ENCODE results near the gene LAP3.
"Not testable (repeated sequence)": the region's sequence is repeated elsewhere in the genome, so short reads cannot be mapped to it uniquely, and the experiment has no call there.

The LAP3 gene

DNA sequence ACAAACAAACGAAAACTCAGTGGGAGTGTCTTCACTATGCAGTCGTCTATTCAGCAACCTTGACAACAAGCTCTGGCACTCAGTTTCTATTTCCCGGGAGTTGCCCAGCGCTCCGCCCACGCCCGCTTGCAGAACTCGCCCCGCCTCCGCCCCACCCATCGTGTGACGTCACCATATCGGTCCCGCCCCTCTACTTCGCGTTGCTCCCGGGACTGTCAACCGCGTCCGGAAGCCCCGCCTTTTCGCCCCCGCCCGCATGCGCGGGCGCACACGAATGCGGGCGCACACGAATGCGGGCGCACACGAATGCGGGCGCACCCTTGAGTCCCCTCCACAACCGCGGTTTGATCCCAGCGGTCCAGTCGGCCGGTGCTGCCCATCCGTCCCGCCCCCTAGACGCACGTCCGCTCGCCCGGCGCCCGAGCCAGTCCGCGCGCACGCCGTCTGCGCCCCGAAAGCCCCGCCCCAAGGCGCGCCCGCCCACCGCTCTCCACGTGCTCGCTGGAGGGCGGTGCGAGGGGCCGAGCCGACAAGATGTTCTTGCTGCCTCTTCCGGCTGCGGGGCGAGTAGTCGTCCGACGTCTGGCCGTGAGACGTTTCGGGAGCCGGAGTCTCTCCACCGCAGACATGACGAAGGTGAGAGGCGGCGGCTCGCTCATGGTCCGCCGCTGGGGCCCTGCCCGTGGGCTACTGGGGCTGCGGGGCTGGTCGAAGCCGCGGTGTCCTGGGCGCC is at the start of gene LAP3:
Gene LAP3, plus strand, starts transcription at position 267 of the 733 bp plus-strand sequence. Its CDS starts 268 bp downstream, at position 535.
- DNase-seq: peak; percentile 77

DNA sequence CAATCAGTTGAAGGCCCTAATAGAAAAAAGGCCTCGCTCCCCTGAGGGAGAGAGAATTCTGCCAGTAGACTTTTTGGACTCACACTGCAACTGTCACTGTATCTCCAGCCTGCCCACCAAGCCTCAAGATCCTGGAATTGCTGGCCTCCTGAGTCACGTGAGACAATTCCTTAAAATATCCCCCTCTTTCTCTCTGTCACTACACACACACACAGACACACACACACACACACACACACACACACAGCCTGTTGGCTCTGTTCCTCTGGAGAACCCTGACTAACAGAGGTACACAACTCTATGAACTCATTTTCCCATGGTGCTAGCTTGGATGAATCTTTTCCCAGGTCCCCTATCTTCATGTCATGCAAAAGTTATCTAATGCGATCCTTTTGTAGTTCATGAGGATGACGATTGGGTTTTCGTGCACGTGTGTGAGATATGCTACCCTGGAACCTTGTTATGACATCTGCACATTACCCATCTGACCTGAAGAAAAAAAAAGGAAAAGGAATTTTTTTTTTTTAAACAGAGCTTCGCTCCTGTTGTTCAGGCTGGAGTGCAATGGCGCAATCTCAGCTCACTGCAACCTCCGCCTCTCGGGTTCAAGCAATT is 48.3 kb upstream of the LAP3 start:
- no peak for DNase-seq

DNA sequence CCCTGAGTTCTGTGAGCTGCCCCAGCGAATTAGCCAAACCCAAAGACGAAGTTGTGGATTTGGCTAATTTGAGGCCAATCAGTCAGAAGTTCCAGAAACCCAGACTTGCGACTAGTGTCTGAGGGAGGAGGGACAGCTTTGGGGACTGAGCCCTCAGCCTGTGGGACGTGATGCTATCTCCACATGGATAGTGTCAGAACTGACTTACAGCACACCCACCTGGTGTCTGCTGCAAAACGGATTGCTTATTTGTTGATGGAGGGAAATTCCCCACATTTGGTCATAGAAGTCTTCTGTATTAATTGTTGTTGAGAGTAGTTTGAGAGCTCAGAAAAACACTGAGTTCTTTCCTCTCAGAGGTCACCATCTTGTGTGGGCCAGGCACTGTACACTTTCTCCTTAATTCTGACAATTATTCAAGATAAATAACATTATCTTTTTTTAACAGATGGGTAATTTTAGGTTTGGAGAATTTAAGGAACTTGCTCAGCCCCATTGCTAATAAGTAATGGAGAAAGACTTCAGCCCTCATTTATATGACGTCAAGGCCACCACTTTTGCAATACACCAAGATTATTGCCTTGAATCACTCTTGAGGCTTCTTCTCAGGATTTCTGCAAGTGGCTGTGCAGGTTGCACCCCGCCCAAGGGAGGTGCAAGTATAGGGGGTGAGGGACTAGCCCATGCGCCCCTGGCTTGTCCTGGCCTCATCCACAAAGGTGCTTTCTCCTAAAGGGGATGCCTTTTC is 45.3 kb upstream of the LAP3 start:
- no peak for DNase-seq

DNA sequence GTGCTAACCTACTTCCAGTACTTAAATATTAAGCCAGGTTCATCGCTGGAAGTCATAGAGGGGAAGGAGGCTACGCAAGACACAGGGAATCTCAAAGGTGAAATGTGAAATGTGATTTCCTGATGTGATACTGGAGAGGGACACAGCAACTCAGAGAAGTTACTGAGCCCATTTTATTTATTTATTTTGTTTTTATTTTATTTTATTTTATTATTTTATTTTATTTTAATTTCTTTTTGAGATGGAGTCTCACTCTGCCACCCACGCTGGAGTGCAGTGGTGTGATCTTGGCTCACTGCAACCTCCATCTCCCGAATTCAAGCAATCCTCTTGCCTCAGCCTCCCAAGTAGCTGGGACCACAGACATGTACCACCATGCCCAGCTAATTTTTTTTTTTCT is 42.3 kb upstream of the LAP3 start:
- DNase-seq: no peak

DNA sequence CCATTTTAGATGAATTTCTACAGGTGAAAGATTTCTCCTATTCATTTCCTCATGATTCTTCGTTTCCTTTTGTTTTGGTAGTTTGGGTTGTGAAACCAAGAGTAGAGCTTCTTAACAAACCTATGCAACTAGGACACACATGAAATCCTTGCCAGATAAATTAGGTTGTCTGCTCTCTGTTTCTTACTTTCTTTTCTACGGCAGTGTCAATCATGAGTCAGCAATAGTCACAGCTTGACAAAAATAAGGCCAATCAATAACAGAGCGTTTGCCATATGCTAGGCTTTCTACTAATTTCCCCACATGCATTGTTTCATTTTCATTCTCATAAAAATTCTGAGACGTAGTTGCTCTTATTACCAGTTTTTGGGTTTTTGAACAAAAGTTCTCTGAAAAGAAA is 41.8 kb upstream of the LAP3 start:
- DNase-seq: no peak

DNA sequence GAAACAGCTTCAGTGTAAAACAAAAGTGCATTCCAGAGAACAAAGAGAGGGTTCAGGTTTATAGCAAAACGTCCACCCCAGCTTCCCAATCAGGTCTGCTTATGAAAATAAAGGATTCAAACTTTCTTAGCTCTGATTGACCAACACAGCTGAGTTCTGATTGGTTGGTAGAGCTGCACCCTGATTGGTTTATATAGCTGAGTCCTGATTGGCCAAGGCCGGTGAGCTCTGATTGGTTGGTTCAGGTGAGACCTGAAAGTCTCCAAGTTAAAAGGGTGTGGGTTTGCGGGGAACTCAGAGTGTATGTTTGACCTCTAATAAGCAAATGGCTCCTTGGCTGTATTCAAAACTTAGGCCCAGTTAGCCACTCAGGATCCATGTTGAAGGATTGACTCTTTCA is 41.1 kb upstream of the LAP3 start:
- DNase-seq: no peak

DNA sequence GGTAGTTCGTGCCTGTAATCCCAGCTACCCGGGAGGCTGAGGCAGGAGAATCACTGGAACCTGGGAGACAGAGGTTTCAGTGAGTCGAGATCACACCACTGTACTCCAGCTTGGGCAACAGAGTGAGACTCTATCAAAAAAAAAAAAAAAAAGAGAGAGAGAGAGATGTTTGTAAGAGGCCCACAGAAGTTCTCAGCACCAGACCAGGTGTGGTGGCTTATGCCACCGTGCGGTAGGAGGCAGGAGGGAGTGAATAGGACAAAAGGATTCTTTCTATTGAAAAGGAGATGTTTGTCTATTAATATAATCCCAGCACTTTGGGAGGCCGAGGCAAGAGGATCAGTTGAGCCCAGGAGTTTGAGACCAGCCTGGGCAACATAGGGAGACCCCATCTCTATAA is 39.9 kb upstream of the LAP3 start:
- DNase-seq: not testable (repeated sequence)

DNA sequence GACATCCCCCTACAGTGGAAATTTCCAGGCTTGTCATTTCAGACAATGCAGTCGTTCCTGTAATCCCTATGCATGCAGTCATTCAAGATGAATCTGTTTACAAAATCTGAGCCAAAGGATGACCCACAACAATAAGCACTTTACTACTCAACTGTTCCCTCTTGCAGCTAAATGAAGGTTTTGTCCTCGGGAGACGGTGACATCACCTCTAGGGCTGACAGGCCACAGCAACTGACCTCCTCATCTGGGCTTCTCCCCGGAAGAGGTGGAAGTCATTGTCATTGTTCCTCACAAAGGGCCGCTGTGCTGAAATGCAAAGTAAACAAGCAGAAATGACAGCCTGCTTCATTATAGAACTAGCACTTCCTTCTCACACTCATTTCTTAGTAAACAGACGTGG is 32.8 kb upstream of the LAP3 start:
- DNase-seq: no peak

DNA sequence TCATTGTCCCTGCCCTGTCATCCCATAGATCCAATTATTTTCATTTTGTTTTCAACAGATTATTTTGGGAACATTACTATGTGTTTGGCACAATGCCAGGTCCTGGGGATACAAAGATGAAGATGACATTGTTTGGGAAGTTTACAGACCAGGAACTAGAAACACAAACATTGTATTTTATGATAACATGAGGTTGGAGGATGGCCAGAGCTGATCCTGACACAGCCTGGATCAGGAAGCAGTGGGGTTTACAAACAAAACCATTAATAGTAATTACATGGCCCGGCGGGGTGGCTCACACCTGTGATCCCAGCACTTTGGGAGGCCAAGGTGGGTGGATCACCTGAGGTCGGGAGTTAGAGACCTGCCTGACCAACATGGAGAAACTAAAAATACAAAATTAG is 32.2 kb upstream of the LAP3 start:
- DNase-seq: no peak

DNA sequence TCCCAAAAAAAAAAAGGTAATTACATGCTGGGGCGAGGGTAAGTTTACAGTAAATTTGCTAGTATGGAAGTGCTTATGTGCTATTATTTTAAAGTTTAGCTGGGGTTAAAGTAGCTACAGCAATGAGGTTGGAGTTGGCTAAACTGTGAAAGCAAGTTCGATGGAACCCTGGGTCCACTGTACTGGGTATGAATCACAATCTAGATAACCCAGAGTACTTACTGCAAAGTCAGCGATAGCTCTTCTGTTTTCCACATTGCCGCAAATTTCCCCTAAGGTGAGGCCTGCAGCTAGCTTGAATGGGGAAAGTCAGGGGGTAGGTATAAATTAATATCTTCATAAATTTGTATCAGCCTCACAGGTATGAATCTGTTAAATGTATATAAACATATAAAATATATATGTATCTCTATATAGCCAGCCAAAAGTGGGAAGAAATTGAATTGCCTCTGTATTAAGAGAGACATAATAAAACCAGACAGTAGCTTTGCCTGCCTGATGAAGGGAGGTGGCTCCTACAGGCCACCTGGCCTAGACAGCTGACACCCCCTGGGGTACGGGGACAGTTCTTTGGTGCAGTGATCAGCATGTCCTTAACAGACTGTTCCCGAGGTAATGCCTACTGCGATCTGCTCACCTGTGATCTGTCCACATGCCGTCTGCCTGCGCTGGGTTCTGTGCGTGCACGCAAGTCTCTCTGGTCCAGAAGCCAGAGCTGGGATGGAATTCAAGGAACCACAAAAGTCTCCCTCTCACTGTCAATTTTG is 31.4 kb upstream of the LAP3 start:
- no peak for DNase-seq

DNA sequence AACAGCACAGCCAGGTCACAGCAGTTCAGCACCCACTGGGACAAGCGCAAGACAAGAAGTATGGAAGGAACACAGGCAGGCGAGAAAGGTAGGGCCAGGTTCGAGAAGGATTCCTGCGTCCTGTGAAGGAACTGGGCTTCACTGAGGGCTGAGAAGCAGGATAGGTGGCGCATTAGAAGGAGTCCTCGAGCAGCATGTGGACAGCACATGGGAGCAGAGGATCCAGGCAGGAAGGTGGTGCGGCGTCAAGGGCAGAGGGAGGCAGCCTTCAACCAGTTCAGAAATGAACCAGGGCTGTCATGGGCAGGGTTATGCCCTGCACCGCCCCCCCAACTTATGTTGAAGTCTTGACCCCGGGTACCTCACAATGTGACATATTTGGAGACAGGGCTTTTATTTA is 30.8 kb upstream of the LAP3 start:
- no peak for DNase-seq

DNA sequence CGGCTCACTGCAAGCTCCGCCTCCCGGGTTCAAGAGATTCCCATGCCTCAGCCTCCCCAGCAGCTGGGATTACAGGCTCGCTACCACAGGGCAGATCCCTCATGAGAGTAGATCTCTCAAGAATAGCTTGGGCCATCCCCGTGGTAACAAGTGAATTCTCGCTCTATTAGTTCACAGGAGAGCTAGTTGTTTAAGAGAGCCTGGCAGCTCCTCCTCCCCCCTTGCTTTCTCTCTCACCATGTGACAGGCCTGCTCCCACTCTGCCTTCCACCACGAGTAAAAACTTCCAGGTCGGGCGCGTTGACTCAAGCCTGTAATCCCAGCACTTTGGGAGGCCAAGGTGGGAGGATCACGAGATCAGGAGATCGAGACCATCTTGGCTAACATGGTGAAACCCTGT is 30.3 kb upstream of the LAP3 start:
- DNase-seq: no peak

DNA sequence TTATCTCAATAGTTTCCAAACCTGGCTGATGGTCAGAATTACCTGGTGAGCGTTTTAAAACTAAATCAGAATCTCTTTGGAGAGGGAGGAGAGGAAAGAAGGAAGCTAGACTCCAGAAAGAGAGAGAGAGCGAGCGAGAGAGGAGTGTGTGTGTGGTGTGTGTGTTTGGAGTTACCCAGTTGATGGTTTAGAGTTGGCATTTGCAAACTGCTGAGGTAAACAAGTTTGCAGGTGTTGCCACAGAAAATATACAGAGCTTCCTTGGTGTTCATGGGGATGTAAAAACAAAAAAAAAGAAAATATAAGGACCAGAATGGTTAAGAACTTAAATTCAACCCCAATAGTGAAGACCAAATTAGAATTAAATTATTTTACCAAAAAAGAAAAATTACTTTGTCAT is 26.4 kb upstream of the LAP3 start:
- no peak for DNase-seq

DNA sequence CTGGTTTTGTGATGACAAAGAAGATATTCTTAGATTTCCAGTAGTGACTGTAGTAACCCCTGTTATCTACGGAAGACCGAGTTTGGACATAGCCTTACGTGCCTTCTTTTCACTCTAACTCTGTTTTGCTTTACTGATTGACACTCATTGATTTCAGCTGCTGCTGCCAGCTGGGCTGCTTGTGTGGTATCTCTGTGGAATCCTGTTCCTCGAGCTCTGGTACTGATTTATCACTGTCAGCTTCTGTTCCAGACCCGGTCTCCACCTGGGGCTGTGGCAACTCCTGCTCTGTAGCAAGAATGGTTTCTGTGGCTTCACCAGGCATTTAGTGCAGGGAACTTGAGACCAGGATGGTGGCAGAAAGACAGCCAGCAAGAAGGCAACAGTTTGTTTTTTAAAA is 24.6 kb upstream of the LAP3 start:
- no peak for DNase-seq

DNA sequence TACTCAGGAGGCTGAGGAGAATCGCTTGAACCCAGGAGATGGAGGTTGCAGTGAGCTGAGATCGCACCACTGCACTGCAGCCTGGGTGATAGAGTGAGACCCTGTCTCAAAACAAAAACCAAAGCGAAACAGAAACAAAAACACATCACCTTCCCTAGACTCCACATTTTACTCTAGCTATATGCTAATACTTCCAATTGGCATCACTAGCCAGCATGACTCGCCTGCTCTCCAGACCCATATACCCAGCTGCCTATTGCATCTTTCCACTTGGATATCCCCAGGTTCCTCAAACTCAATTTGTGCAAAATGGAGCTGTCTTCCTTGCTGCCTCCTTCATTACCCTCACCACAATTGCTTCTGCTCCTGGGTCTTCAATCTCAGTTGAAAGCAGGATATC is 22.4 kb upstream of the LAP3 start:
- DNase-seq: no peak

DNA sequence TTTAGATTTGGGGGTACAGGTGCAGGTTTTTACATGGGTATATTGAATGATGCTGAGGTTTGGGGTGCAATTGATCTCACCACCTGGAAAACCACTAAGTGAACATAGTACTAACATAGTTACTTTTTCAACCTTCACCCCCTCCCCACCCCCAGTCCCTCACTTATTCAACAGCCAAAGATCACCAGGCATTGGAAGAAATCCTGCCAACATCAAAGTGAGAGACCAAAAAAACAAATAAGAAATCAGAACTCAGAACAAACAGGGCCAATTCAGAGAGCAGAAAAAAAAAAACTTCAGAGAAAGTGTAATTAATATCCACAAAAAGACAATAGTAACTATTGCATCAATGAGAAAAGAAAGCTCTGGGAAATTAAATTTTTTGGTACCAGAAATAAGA is 20.5 kb upstream of the LAP3 start:
- no peak for DNase-seq

DNA sequence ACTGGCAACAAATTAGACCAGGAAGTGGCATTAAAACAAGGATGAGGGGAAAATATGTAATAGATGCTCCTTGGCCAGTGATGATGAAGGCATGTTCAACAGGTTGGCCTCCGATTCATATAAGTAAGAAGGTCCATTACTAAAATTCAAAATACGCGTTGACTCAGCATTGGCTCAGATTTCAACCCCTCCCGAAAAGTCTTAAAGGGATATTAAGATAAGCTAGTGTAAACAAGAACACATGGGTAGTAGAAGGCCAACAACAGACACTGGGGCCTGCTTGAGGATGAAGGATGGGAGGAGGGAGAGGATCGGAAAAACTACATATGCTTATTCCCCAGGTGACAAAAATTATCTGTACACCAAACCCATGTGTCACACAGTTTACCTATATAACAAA is 19.1 kb upstream of the LAP3 start:
- DNase-seq: no peak

DNA sequence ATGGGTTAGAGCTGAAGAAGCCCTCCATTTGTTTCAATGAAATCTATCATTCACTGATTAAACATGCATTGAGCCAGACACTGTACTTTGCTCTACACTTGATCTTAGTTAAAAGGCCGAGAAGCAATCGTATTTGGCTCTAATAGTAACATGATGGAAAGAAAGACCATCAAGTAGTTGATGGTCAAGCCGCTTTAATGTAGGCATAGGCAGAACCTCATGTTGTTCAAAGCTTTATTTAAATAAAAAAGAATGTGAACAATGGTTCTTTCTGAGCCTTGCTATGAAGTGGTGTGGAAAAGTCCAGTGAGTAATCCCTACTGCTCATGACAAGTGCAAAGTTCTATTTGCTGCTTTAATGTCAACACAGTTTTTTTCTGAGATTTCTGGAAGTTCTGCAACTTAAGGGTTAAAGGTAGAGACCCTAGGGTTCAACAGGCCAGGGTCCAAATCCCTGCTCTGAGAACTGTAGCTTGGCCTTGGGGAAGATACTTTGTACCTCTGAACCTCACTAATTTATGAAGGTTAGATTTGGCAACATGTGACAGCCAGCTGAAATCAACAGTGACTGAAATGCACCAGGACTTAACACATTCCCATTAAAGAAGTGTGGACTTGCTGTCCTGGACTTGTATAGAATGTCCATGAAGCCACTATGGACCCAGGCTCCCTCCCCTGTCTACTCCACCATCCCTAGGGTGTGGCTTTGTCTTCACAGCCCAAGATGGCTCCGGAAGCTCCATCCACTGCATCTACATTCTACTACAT is 17.9 kb upstream of the LAP3 start:
- DNase-seq: no peak

DNA sequence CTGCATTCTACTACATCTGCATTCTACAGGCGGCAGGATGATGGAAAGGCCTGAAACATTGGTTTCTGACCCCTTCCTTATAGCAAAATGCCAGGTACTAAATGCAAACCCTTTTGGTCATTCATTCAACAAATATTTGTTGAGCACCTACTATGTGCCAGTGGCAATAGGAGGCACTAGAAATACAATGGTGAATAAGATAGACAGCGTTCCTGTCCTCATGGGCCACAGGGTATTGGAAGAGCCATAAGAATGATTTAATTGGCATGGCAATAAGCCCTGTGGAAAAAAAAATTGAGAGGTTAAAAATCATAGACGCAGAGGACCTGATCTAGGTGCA is 17.3 kb upstream of the LAP3 start:
- no peak for DNase-seq

DNA sequence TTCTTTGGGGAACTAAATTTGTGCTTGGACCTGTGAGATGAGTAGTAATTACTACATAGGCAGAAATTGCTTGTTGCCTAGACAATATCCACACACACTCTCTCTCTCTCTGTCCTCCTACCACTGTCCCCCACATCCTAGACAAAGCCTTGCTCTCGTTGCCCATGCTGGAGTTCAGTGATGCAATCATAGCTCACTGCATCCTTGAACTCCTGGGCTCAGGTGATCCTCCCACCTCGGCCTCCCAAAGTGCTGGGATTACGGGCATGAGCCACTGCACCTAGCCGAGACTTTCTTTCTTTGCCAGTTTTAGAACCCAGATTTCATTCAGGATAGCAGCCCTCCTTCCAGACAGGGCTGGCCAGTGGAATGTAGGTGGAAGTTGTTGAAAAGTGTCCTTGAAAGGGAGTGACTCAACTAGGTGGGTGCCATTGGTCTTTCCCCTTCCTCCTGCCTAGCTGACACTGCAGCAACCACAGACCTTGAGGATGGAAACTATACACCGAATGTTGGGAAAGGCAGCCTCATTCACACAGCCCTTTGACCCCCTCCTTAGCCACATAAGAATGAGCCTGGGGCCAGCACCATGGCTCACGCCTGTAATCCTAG is 16.8 kb upstream of the LAP3 start:
- no peak for DNase-seq

DNA sequence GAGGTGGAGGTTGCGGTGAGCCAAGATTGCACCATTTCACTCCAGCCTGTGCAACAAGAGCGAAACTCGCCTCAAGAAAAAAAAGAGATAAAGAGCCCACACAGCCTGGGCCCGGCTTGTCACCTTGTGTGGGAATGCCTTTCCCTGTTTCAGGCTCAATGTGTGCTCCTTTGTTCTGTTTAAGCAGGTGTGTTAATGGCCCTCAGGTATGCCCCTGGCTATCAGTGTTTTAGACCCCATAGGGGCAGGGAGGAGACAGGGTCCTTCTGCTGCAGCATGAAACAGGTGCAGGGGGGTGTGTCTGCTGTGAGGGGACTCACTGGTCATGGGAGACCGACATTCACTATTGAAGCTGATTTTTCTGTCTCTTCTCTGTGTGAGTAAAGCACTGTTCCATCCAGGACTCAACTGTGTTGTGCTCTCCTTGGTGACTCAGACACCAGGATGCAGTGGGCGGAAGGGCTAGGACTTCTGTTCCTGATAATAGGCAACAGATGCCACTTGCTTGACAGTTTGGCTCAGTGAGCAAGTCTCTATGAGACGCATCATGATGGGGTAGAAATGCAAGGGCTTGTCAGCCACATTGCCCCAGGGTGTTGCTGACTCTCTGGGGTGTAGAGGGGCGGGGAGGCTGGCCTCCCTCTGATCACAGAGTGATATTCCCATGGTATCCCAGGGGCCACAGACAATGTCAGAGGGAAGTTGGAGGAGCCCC is 15.6 kb upstream of the LAP3 start:
- DNase-seq: peak; percentile 66

DNA sequence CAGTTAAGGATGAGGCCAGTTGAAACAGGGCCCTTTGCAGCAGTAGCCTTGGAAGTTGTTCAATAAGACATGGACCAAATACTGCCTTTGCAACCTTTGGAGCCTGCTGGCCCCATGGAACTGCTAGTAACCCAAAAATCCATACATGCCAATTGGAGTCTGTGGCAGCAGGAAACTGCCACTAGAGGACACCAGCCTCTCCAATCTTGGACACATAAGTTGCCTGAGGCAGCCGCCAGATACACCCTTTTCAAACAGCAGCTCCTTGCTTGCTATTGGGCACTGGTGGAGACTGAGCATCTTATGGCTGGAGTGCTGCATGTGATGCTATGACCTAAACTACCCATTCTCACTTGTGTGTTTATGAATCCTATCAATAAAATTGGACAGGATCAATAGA is 14.8 kb upstream of the LAP3 start:
- DNase-seq: peak; percentile 8

Data from NCI-H1694 treated with DMSO at 0.1 percent for 48 hours (cell line).